ENCODE measurements around the gene ENDOU.

- TF ChIP-seq CTCF (IDR thresholded peaks at IDR 0.05) (no peak), MLX (CRISPR knock-in tag; IDR thresholded peaks at IDR 0.05) (no peak), FOXJ3 (CRISPR knock-in tag; IDR thresholded peaks at IDR 0.05; ENCODE audit: borderline replicate concordance) (no peak), ATF2 (CRISPR knock-in tag; IDR thresholded peaks at IDR 0.05; ENCODE audit: borderline replicate concordance, low read depth) (no peak), MXD4 (CRISPR knock-in tag; IDR thresholded peaks at IDR 0.05; ENCODE audit: borderline replicate concordance) (no peak)
Observed at GRCh38 chr12:47707905-47708543, 17.3 kb downstream of the ENDOU start.
